ENCODE data around the gene SFI1. TPM values are rescaled to one million over a fixed set of nuclear protein-coding genes. Genes with fewer than 3 reads are reported as not detected.
"Not testable (repeated sequence)": the region's sequence is repeated elsewhere in the genome, so short reads cannot be mapped to it uniquely, and the experiment has no call there.

SFI1 gene
- total and polyA plus RNA-seq, 11 donors, result 2.2 to 18.3 (median 6.4) TPM

GRCh38 chr22:31654408-31654807 is 158.1 kb downstream of the SFI1 start:
- no peaks in the 10 kb centered on the region for H3K9me3 ChIP-seq
- peaks cover 0 to 10% (median 0%) of the 10 kb centered on the region in 12 donors for H3K4me1 ChIP-seq
- 93 to 98% (median 97%) methylated on average over 5 of the region's 5 CpGs for WGBS, 4 donors
- intact Hi-C loops (cut with DNase I), result no loop called here
- TF ChIP-seq POLR2A (IDR thresholded peaks at IDR 0.05), result no peak
- TF ChIP-seq, protein P1, sequence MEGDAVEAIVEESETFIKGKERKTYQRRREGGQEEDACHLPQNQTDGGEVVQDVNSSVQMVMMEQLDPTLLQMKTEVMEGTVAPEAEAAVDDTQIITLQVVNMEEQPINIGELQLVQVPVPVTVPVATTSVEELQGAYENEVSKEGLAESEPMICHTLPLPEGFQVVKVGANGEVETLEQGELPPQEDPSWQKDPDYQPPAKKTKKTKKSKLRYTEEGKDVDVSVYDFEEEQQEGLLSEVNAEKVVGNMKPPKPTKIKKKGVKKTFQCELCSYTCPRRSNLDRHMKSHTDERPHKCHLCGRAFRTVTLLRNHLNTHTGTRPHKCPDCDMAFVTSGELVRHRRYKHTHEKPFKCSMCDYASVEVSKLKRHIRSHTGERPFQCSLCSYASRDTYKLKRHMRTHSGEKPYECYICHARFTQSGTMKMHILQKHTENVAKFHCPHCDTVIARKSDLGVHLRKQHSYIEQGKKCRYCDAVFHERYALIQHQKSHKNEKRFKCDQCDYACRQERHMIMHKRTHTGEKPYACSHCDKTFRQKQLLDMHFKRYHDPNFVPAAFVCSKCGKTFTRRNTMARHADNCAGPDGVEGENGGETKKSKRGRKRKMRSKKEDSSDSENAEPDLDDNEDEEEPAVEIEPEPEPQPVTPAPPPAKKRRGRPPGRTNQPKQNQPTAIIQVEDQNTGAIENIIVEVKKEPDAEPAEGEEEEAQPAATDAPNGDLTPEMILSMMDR (IDR thresholded peaks at IDR 0.05), result no peak
- no peak for DNase-seq
- H3K27ac ChIP-seq, result no peak overlapping the region
- no peak overlapping the region for H3K4me3 ChIP-seq
- ATAC-seq, result no peak
- peaks cover 0 to 13% (median 7%) of the 10 kb centered on the region in 9 donors for H3K36me3 ChIP-seq
- H3K27me3 ChIP-seq, result no peaks in the 10 kb centered on the region

DNA sequence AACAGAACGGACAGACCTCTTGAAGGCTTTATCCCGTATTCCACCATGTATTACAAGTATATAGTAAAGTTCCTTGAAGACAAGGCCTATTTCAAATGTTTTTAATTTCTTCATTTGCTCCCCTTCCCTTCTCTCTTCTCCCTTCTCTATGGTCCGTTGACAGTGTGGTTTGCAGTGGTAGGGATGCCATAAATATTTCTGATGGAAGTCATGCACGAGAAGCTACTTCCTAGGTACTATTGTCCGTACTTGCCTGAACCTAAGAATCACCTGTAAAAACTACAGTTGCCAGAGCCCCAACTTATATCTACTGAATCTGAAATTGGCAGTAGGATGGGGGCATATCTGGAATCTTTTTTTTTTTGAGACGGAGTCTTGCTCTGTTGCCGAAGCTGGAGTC is 162.9 kb downstream of the SFI1 start:
- 77 to 84% (median 80%) methylated on average over 7 of the region's 7 CpGs for WGBS, 4 donors
- peaks cover 0 to 21% (median 13%) of the 10 kb centered on the region in 12 donors for H3K4me1 ChIP-seq

DNA sequence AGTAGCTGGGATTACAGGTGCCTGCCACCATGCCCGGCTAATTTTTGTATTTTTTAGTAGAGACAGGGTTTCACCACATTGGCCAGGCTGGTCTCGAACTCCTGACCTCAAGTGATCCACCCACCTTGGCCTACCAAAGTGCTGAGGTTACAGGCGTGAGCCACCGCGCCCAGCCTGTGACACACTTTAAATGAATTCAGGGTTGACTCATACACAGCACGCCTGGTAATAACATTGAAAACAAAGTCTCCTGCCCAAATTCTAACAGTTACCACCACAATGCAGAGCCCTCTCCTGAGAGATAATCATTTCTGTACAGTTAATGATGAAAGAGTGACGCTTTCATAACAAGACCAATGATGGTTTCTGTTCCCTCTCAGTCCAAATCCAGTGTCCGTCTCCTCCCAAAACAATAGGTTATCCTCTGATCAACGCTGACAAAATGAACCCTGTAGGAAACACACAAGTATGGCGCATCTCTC is 164.6 kb downstream of the SFI1 start:
- peak overlapping the region in 10 of 12 donors; percentile 70 to 100 (median 92) for H3K4me3 ChIP-seq
- not testable (repeated sequence) for DNase-seq, H3K36me3 ChIP-seq, H3K9me3 ChIP-seq, ATAC-seq, H3K27me3 ChIP-seq
- H3K4me1 ChIP-seq, result peaks cover 0 to 21% (median 13%) of the 10 kb centered on the region in 12 donors
- 72 to 81% (median 75%) methylated on average over 10 of the region's 10 CpGs for WGBS, 4 donors
- H3K27ac ChIP-seq, result peak overlapping the region in 1 of 12 donors; percentile 62
- intact Hi-C loops (cut with DNase I), result loop anchor here in 7 of 10 donors (5.0 to 10.0 kb wide), 6 partner anchors 84 to 314 kb away; partner anchors contain the start of genes DEPDC5 (in 4 of the 7), PRR14L (in 4 of the 7) and YWHAH (in 4 of the 7)

More for the DNA sequence above, 162.9 kb downstream of the SFI1 start:
- DNase-seq, result no peak
- H3K36me3 ChIP-seq, result peaks cover 0 to 4% (median 0%) of the 10 kb centered on the region in 9 donors
- no peaks in the 10 kb centered on the region for H3K27me3 ChIP-seq
- intact Hi-C loops (cut with DNase I), result no loop called here
- TF ChIP-seq, protein P1 (IDR thresholded peaks at IDR 0.05), result no peak
- no peak for TF ChIP-seq POLR2A (IDR thresholded peaks at IDR 0.05)
- no peaks in the 10 kb centered on the region for H3K9me3 ChIP-seq
- no peak overlapping the region for H3K4me3 ChIP-seq
- no peak for ATAC-seq
- H3K27ac ChIP-seq, result no peak overlapping the region

- intact Hi-C loops (cut with DNase I), result loop anchor here in 7 of 10 donors (5.0 to 10.0 kb wide), 6 partner anchors 83 to 313 kb away; partner anchors contain the start of genes DEPDC5 (in 4 of the 7), PRR14L (in 4 of the 7) and YWHAH (in 4 of the 7)
- DNase-seq (peak; percentile 94 to 97 (median 96)), ATAC-seq (peak; percentile 98 to 100 (median 100))
- TF ChIP-seq POLR2A (IDR thresholded peaks at IDR 0.05), result peak in 1 of 2 donors; percentile 58
- TF ChIP-seq, protein P1 (IDR thresholded peaks at IDR 0.05), result no peak
- no peaks in the 10 kb centered on the region for H3K27me3 ChIP-seq
- no peaks in the 10 kb centered on the region for H3K9me3 ChIP-seq
- H3K4me1 ChIP-seq, result peaks cover 0 to 21% (median 13%) of the 10 kb centered on the region in 12 donors
- WGBS, 4 donors, result 3 to 4% (median 3%) methylated on average over 35 to 52 of the region's 52 CpGs
- peak within 1 kb of the TSS; percentile 33 to 100 (median 86) for H3K4me3 ChIP-seq
- peak within 1 kb of the TSS in 10 of 12 donors; percentile 34 to 81 (median 54) for H3K27ac ChIP-seq
- peaks cover 0 to 4% (median 0%) of the 10 kb centered on the region in 9 donors for H3K36me3 ChIP-seq
Observed at GRCh38 chr22:31661851-31662667, 165.7 kb downstream of the SFI1 start, which contains the start of gene PISD. TSS of gene PISD (minus strand) at chr22:31662215. CDS start at chr22:31662208, 7 bp downstream.

Measured in heart left ventricle (tissue), 16 donors.